Measurements from ENCODE around the gene BYSL. TPM values are rescaled to one million over a fixed set of nuclear protein-coding genes. Genes with fewer than 3 reads are reported as not detected.

Gene BYSL
- total and polyA plus RNA-seq, 9 of the 15 experiments (the other 6 are each of a cell fraction or from before 2014, with no cell fraction given) = 22.2 to 92.3 (median 53.4) TPM

DNA sequence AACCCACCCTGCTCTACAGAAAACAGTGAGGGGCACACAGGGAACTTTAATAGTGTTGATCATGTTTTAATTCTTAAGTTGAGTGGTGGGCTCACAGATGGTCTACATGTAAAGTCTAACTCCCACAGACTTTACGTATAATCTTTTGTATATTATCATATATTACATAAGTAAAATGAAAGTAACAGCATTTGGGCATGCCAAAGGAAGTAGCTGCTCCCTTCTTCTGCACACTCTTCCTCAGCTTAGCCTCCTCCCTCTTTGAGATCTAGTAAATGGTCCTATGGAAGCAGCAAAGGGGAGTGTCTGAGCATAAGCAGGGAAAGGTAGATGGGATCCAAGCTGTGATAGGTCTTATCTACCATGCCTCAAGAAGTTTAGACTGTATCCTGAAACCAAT, 11.6 kb upstream of the BYSL start:
- in situ Hi-C loops (cut with MboI) = loop anchor here (5.0 to 10.0 kb wide), 2 partner anchors 122 to 135 kb away; partner anchors contain the start of gene TOMM6
- TF ChIP-seq MTF1 (CRISPR knock-in tag; IDR thresholded peaks at IDR 0.05; ENCODE audit: borderline replicate concordance) = no peak
- TF ChIP-seq BCOR (IDR thresholded peaks at IDR 0.05) = no peak
- TF ChIP-seq ZNF551 (CRISPR knock-in tag; IDR thresholded peaks at IDR 0.05) = no peak
- no peak for TF ChIP-seq ILF3 (IDR thresholded peaks at IDR 0.05; ENCODE audit: borderline replicate concordance)
- no peak for TF ChIP-seq CBX2 (IDR thresholded peaks at IDR 0.05; ENCODE audit: insufficient read depth, low read length, poor library complexity, severe bottlenecking)
- no peak for TF ChIP-seq POLR3A (IDR thresholded peaks at IDR 0.05; ENCODE audit: borderline replicate concordance, extremely low read depth, insufficient read depth, insufficient read length)
- TF ChIP-seq SRF (CRISPR knock-in tag; IDR thresholded peaks at IDR 0.05) = no peak
- no peak for TF ChIP-seq MXI1 (IDR thresholded peaks at IDR 0.05; ENCODE audit: low read depth, low read length)
- no peak for TF ChIP-seq RNF2 (IDR thresholded peaks at IDR 0.05)
- WGBS (ENCODE audit: insufficient coverage, low coverage, missing lambda C conversion rate) = 100% methylated on average over 1 of the region's 1 CpG
- no peak overlapping the region for H3K4me3 ChIP-seq
- DNase-seq (ENCODE audit: extremely low read depth in 1 of 4, low spot score in 3 of 4) (no peak), ATAC-seq (no peak), FAIRE-seq (no peak)
- no peaks in the 10 kb centered on the region for H3K9me1 ChIP-seq (ENCODE audit: control insufficient read depth, insufficient read depth, low read length)
- no peak overlapping the region for H3K4me2 ChIP-seq (ENCODE audit: insufficient read depth, low read length)
- POLR2A ChIA-PET = interaction anchor here (1.1 to 1.7 kb wide), 3 partner anchors 12 to 16 kb away, joined by 3 to 6 read pairs (median 5); partner anchors contain the start of genes BYSL and MED20
- peaks cover 84% of the 10 kb centered on the region for H3K36me3 ChIP-seq (ENCODE audit: control insufficient read depth, insufficient read depth, low read length)
- CTCF ChIA-PET (ENCODE audit: low intra/inter-chr PET ratio) = no interaction called here
- H2AFZ ChIP-seq (ENCODE audit: low read depth, low read length) = no peak overlapping the region
- H3K9me3 ChIP-seq (replicated peaks; ENCODE audit: control insufficient read depth, insufficient read depth, low read depth, low read length) = no peaks in the 10 kb centered on the region
- H3K27ac ChIP-seq (ENCODE audit: extremely low read depth, low read depth, low read length) = no peak overlapping the region
- no peak overlapping the region; a peak in 1 of 4 replicates for H3K9ac ChIP-seq (ENCODE audit: insufficient read depth in 1 of 2, low read depth in 2 of 2, low read length in 2 of 2)
- no peaks in the 10 kb centered on the region for H4K20me1 ChIP-seq (replicated peaks; ENCODE audit: control insufficient read depth, insufficient read depth, low read length)
- H3K4me1 ChIP-seq (replicated peaks in 1 of 2; ENCODE audit: control insufficient read depth in 2 of 2, insufficient read depth in 2 of 2, low read length in 2 of 2) = no peaks in the 10 kb centered on the region; a peak in 2 of 5 replicates
- no peaks in the 10 kb centered on the region for H3K27me3 ChIP-seq (ENCODE audit: control insufficient read depth in 2 of 2, insufficient read depth in 2 of 2, low read length in 2 of 2)
- H3K79me2 ChIP-seq (ENCODE audit: control insufficient read depth, insufficient read depth, low read length) = peaks cover 15% of the 10 kb centered on the region; the same call in 2 of the 3 replicates
- BruUV-seq (replicated peaks) = no TSS peak
- intact Hi-C loops (cut with micrococcal nuclease) = no loop called here
